Loucy (cell line): Measurements from ENCODE around the gene NCKAP5.

Source experiments
- CTCF ChIP-seq: fragments of 200-600 bp; sonication (generic); conservative IDR thresholded peaks from 2 replicates; pipeline ENCODE4 v1.5.1; 2014; ENCODE audit warnings: mild to moderate bottlenecking, antibody characterized with exemption, low read length
- EZH2phosphoT487 ChIP-seq: fragments of 200-600 bp; IDR thresholded peaks from 2 replicates; pipeline ENCODE4 v1.6.1; 2018; ENCODE audit warnings: antibody characterized with exemption, mild to moderate bottlenecking, moderate library complexity, borderline replicate concordance

- TF ChIP-seq CTCF: no peak
- no peak for TF ChIP-seq EZH2phosphoT487
Measured at GRCh38 chr2:132654968-132655367, 913.3 kb downstream of the NCKAP5 start.
